ENCODE measurements around the gene SLFN12.
"Not testable (repeated sequence)": the region's sequence is repeated elsewhere in the genome, so short reads cannot be mapped to it uniquely, and the experiment has no call there.

The SLFN12 gene

DNA sequence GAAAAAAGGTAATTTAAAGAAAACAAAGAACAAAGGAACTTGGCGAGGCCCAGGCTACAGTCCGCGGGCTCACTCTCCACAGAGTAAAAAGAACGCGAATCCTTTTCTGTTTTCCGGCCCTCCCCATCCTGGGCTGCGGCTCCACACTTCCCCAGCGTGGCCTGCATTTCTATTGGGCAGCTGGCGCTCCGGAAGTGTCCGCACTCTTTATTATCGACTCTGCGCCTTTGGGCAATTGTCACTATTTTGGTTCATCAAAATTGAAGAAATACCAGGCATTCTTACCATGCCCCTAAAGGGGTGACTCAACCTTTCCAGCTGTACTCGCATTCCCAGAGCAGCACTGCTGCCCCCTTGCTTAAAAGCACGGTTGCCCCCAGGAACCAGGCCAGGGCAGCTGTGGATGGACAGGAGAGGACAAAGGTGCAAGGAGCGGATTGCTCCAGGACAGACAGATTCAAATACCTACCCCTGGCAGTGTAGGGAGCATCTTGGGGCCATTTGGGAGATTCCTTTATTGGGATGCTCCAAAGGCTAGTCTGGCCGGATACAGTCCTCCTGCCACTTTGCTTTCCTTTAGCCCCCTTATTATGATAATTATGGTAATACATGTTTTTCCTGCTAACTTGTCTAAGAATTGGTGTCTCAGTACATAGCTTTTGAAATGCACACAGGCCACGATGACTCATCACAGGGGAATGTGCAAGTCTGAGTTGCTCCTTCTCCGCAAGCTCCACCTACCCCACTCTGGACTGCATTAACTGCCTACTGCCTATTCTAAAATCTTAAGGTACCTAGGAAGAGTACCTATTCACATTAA, 985 bp upstream of the SLFN12 start:
- TF ChIP-seq FOXK2 (IDR thresholded peaks at IDR 0.05) (no peak), L3MBTL2 (conservative IDR thresholded peaks at IDR 0.05) (no peak), TARDBP (IDR thresholded peaks at IDR 0.05) (no peak), LEF1 (IDR thresholded peaks at IDR 0.05; ENCODE audit: borderline replicate concordance) (no peak), CTBP1 (IDR thresholded peaks at IDR 0.05; ENCODE audit: borderline replicate concordance) (no peak), SUZ12 (IDR thresholded peaks at IDR 0.05) (no peak), NFRKB (IDR thresholded peaks at IDR 0.05) (no peak), ZNF384 (IDR thresholded peaks at IDR 0.05) (no peak), HDGF (IDR thresholded peaks at IDR 0.05; ENCODE audit: borderline replicate concordance) (no peak), FOXM1 (IDR thresholded peaks at IDR 0.05; ENCODE audit: borderline replicate concordance) (no peak), SP1 (IDR thresholded peaks at IDR 0.05) (no peak), BHLHE40 (IDR thresholded peaks at IDR 0.05; ENCODE audit: borderline replicate concordance) (no peak), ELF4 (IDR thresholded peaks at IDR 0.05) (no peak), FOXA1 (IDR thresholded peaks at IDR 0.05) (no peak), ARNT (IDR thresholded peaks at IDR 0.05) (no peak)
- TF ChIP-seq, protein P1, sequence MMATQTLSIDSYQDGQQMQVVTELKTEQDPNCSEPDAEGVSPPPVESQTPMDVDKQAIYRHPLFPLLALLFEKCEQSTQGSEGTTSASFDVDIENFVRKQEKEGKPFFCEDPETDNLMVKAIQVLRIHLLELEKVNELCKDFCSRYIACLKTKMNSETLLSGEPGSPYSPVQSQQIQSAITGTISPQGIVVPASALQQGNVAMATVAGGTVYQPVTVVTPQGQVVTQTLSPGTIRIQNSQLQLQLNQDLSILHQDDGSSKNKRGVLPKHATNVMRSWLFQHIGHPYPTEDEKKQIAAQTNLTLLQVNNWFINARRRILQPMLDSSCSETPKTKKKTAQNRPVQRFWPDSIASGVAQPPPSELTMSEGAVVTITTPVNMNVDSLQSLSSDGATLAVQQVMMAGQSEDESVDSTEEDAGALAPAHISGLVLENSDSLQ (IDR thresholded peaks at IDR 0.05) = no peak
- ChIA-PET POLR2A (interaction anchor here (0.7 to 1.1 kb wide), 2 partner anchors 60 to 190 kb away, joined by 3 to 7 read pairs; partner anchors contain the start of genes SLFN11 and SLFN5), CTCF (interaction anchor here (0.6 kb wide), 1 partner anchor 106 kb away, joined by 5 read pairs; no protein-coding TSS in a partner anchor)
- DNase-seq (ENCODE audit: extremely low spot score) = peak; percentile 26

GRCh38 chr17:35429702-35430101, 2.6 kb downstream of the SLFN12 start:
- TF ChIP-seq FOXM1 (IDR thresholded peaks at IDR 0.05; ENCODE audit: borderline replicate concordance) = no peak
- TF ChIP-seq LEF1 (IDR thresholded peaks at IDR 0.05; ENCODE audit: borderline replicate concordance) = no peak
- no peak for DNase-seq (ENCODE audit: extremely low spot score)
- ChIA-PET CTCF (no interaction called here), POLR2A (no interaction called here)

- POLR2A ChIA-PET = no interaction called here
- CTCF ChIA-PET = no interaction called here
- TF ChIP-seq, protein P1 (IDR thresholded peaks at IDR 0.05) = no peak
- TF ChIP-seq SP1 (IDR thresholded peaks at IDR 0.05) = no peak
- DNase-seq (ENCODE audit: extremely low spot score) = no peak
Observed at GRCh38 chr17:35428229-35428628, 4.1 kb downstream of the SLFN12 start.

GRCh38 chr17:35423761-35424160, 8.5 kb downstream of the SLFN12 start:
- DNase-seq (ENCODE audit: extremely low spot score) = no peak
- CTCF ChIA-PET = no interaction called here
- POLR2A ChIA-PET = no interaction called here
- TF ChIP-seq ZNF384 (IDR thresholded peaks at IDR 0.05) (no peak), ARNT (IDR thresholded peaks at IDR 0.05) (no peak), FOXK2 (IDR thresholded peaks at IDR 0.05) (no peak), SUZ12 (IDR thresholded peaks at IDR 0.05) (no peak)

DNA sequence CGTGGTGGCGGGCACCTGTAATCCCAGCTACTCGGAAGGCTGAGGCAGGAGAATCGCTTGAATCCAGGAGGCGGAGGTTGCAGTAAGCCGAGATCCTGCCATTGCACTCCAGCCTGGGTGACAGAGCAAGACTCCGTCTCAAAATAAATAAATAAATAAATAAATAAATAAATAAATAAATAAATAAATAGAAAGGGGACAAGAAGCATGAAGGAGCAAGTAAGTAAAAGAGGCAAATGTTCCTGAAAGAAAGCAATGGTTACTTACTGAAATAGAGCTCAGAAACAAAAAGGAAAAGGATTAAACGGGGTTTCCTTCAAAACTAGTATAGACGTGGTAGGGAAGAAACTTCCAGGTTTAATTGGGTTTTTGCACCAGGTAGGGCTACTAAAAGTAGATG, 11.2 kb downstream of the SLFN12 start:
- DNase-seq (ENCODE audit: extremely low spot score); POLR2A ChIA-PET; CTCF ChIA-PET: not testable (repeated sequence)

GRCh38 chr17:35416659-35417058, 15.6 kb downstream of the SLFN12 start:
- POLR2A ChIA-PET = no interaction called here
- DNase-seq (ENCODE audit: extremely low spot score) = no peak
- TF ChIP-seq SUZ12 (IDR thresholded peaks at IDR 0.05) (no peak), HDGF (IDR thresholded peaks at IDR 0.05; ENCODE audit: borderline replicate concordance) (no peak), NFRKB (IDR thresholded peaks at IDR 0.05) (no peak), FOXM1 (IDR thresholded peaks at IDR 0.05; ENCODE audit: borderline replicate concordance) (no peak), BHLHE40 (IDR thresholded peaks at IDR 0.05; ENCODE audit: borderline replicate concordance) (no peak), LEF1 (IDR thresholded peaks at IDR 0.05; ENCODE audit: borderline replicate concordance) (no peak), CTBP1 (IDR thresholded peaks at IDR 0.05; ENCODE audit: borderline replicate concordance) (no peak), FOXA1 (IDR thresholded peaks at IDR 0.05) (no peak), L3MBTL2 (conservative IDR thresholded peaks at IDR 0.05) (no peak), ARNT (IDR thresholded peaks at IDR 0.05) (no peak), ZNF384 (IDR thresholded peaks at IDR 0.05) (no peak)
- TF ChIP-seq, protein P1 (IDR thresholded peaks at IDR 0.05) = no peak
- CTCF ChIA-PET = no interaction called here

DNA sequence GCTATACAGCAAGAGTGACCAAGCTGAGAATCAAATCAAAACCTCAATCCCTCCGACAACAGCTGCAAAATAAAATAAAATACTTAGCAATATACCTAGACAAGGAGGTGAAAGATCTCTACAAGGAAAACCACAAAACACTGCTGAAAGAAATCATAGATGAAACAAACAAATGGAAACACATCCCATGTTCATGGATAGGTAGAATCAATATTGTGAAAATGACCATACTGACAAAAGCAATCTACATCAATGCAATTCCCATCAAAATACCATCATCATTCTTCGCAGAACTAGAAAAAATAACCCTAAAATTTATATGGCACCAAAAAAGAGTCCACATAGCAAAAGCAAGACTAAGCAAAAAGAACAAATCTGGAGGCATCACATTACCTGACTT, 17.6 kb downstream of the SLFN12 start:
- POLR2A ChIA-PET; DNase-seq (ENCODE audit: extremely low spot score); CTCF ChIA-PET: not testable (repeated sequence)

All from HEK293T (cell line).